Tibial artery (tissue), 4 donors: Measurements from ENCODE around the gene ACTA2.

ENCODE experiments used
- DNase-seq, 2 donors: peaks; one replicate each; pipeline ENCODE4 v3.0.0-alpha.2; 2019
- H3K27ac ChIP-seq, 2 donors: fragments of 200-600 bp; sonication (generic) in 1 of 2; 1 replicate in 1 of 2; 2 replicates in 1 of 2; pipeline ENCODE4 v1.5.1; 2018 to 2019; ENCODE audit warnings: mild to moderate bottlenecking in 1 of 2
- H3K27me3 ChIP-seq, 2 donors: fragments of 200-600 bp; sonication (generic) in 1 of 2; one replicate each; pipeline versions ENCODE4 v1.5.1 to v1.6.0; 2016 to 2019
- H3K36me3 ChIP-seq, 3 donors: fragments of 200-600 bp; sonication (generic) in 2 of 3; one replicate each; pipeline ENCODE4 v1.5.1; 2016 to 2019; ENCODE audit warnings: mild to moderate bottlenecking in 2 of 3
- H3K4me1 ChIP-seq, 4 donors: fragments of 200-600 bp; sonication (generic) in 2 of 4; 1 replicate in 3 of 4; 2 replicates in 1 of 4; pipeline ENCODE4 v1.5.1; 2016 to 2019
- H3K4me3 ChIP-seq, 2 donors: fragments of 200-600 bp; sonication (generic) in 1 of 2; 1 replicate in 1 of 2; 2 replicates in 1 of 2; pipeline ENCODE4 v1.5.1; 2018 to 2019; ENCODE audit warnings: mild to moderate bottlenecking in 2 of 2
- H3K9me3 ChIP-seq, 3 donors: fragments of 200-600 bp; sonication (generic) in 1 of 3; one replicate each; pipeline ENCODE4 v1.5.1; 2016 to 2019
- intact Hi-C: fragments of 100-400 bp; cut with DNase I; formaldehyde crosslinking; loops from one replicate; pipeline ENCODE4 v1.15.0; 2023; ENCODE audit warnings: low total_unique reads
- TF ChIP-seq, protein P1 (sequence below), 2 experiments: fragments of 200-600 bp in 1 of 2; fragments of 450-650 bp in 1 of 2; IDR thresholded peaks; one replicate each; pipeline ENCODE4 v1.5.1; 2017 to 2019; ENCODE audit warnings: antibody characterized with exemption in 2 of 2, mild to moderate bottlenecking in 1 of 2, moderate library complexity in 1 of 2

Gene ACTA2

DNA sequence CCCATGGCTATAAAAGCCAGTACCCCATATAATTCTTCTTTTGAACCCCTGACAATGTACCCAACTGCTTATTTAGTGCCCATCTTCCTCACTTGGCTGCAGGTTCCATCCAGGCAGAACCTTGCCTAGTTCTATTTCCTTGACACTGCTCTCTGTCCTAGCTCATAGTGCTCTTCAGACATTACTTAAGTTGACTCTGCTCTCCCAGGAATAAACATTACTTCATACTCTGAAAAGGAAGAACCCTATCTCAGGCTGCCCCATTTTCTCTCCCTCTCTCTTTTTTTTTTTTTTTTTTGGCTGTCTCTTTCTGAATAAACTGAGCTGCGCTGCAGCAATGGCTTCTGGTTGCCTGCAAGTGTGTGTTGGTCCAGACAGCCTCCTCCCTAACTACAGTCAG lies 21.0 kb downstream of the ACTA2 start:
- intact Hi-C loops = loop anchor here (5.0 to 10.0 kb wide), 2 partner anchors 94 to 283 kb away; no protein-coding TSS in a partner anchor
- no peak for DNase-seq
- H3K27ac ChIP-seq = peak overlapping the region; percentile 67 to 76
- no peaks in the 10 kb centered on the region for H3K27me3 ChIP-seq
- TF ChIP-seq, protein P1, sequence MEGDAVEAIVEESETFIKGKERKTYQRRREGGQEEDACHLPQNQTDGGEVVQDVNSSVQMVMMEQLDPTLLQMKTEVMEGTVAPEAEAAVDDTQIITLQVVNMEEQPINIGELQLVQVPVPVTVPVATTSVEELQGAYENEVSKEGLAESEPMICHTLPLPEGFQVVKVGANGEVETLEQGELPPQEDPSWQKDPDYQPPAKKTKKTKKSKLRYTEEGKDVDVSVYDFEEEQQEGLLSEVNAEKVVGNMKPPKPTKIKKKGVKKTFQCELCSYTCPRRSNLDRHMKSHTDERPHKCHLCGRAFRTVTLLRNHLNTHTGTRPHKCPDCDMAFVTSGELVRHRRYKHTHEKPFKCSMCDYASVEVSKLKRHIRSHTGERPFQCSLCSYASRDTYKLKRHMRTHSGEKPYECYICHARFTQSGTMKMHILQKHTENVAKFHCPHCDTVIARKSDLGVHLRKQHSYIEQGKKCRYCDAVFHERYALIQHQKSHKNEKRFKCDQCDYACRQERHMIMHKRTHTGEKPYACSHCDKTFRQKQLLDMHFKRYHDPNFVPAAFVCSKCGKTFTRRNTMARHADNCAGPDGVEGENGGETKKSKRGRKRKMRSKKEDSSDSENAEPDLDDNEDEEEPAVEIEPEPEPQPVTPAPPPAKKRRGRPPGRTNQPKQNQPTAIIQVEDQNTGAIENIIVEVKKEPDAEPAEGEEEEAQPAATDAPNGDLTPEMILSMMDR (IDR thresholded peaks at IDR 0.05) = no peak
- no peaks in the 10 kb centered on the region for H3K9me3 ChIP-seq
- H3K4me1 ChIP-seq = peaks cover 0 to 21% (median 10%) of the 10 kb centered on the region in 4 donors
- peaks cover 11 to 22% (median 16%) of the 10 kb centered on the region in 3 donors for H3K36me3 ChIP-seq
- H3K4me3 ChIP-seq = no peak overlapping the region

DNA sequence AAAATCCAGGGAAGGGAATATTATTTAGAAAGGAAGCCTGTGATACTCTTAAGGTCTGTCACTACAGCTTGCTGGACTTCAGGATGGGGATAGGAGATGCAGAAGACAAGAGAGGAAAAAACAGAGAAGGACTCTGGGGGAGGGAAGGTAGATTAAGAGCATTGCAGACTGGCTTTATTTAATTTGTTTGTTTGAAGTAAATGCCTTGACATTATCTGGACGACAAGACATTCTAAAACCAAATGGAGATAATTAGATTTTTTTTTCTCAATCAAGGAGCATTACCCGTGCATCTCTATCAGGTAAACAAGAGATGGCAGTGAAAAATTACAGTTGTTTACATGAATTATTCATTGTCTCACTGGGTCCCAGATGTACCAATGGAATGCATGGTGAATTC lies 24.3 kb downstream of the ACTA2 start:
- intact Hi-C loops = no loop called here
- Histone ChIP-seq H3K36me3 (no peaks in the 10 kb centered on the region), H3K9me3 (no peaks in the 10 kb centered on the region), H3K27ac (no peak overlapping the region), H3K27me3 (no peaks in the 10 kb centered on the region), H3K4me1 (peaks cover 0 to 19% (median 8%) of the 10 kb centered on the region in 4 donors), H3K4me3 (no peak overlapping the region)
- DNase-seq = no peak
- TF ChIP-seq, protein P1 (IDR thresholded peaks at IDR 0.05) = no peak

DNA sequence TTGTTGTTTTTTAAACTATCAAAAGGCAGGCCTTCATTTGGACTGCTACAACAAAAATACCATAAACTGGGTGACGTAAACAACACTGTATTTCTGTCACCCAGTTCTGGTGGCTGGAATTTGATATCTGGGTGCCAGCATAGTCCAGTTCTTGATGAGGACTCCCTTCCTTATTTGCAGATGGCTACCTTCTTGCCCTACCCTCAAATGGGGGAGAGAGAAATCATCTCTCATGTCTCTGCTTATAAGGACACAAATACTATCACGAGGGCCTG lies 25.2 kb downstream of the ACTA2 start:
- Histone ChIP-seq H3K9me3 (no peaks in the 10 kb centered on the region), H3K27ac (no peak overlapping the region), H3K27me3 (no peaks in the 10 kb centered on the region), H3K4me3 (no peak overlapping the region), H3K36me3 (no peaks in the 10 kb centered on the region), H3K4me1 (peaks cover 0 to 17% (median 8%) of the 10 kb centered on the region in 4 donors)
- TF ChIP-seq, protein P1 (IDR thresholded peaks at IDR 0.05) = no peak
- intact Hi-C loops = no loop called here
- no peak for DNase-seq

DNA sequence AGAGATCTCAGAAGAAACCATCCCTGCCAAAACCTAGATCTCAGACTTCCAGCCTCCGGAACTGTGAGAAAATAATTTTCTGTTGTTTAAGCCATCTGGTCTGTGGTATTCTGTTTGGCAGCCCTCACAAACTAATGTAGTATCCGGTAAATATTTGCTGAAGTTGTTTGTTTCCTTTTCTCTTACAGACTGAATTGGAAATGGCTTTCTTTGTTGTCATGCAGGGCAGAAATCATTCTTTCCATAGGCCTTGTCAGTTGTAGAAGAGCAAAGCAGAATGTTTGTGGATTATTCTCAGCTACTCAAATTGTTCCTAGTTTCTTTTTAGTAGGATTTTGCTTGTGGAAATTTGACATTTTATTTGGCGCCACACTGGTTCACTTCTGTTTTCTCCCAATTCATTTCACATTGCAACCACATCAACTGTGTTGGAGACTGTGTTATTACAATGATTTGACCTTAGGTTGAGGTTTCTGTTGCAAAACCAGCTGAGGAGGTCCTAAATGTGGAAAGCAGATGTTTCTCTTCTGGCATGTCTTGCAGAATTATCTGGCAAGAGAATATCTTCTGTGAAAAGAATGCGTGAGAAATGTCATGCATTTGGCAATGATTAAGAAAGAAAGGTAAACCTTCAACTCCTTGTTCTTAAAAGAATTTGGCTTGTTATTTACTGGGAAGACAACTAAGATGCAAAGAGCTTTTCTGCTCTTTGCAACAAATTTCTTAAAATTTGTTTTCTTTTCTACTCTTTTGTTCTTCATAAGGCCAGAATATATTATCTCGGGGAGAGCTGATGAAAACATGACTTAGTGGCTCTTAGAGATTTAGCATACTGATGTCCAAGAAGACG lies 25.8 kb downstream of the ACTA2 start:
- no peak overlapping the region for H3K4me3 ChIP-seq
- intact Hi-C loops = no loop called here
- H3K27me3 ChIP-seq = no peaks in the 10 kb centered on the region
- no peaks in the 10 kb centered on the region for H3K9me3 ChIP-seq
- TF ChIP-seq, protein P1 (IDR thresholded peaks at IDR 0.05) = no peak
- no peaks in the 10 kb centered on the region for H3K36me3 ChIP-seq
- H3K4me1 ChIP-seq = peaks cover 0 to 13% (median 5%) of the 10 kb centered on the region in 4 donors
- DNase-seq = no peak
- peak overlapping the region in 1 of 2 donors; percentile 27 for H3K27ac ChIP-seq

DNA sequence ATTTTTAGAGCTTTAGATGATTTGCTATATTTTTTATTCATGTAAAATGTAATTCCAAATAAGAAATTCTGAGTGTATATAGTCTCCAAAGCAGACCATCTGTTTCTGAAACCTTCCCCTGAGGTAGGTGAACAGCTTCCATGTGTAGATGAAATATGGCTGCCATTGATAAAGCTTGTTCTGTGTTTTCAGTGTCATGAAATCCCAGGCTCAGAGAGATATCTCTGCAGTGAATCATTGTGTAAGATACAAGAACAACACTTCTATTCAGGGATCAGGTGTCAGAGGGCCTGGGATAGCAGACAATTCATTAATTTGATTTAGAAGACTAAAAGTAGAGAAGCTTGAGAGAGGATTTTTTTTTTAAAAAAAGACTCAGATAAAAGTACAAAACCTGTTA lies 29.1 kb downstream of the ACTA2 start:
- Histone ChIP-seq H3K4me3 (no peak overlapping the region), H3K4me1 (peaks cover 0 to 21% (median 16%) of the 10 kb centered on the region in 4 donors), H3K36me3 (no peaks in the 10 kb centered on the region), H3K27me3 (no peaks in the 10 kb centered on the region), H3K9me3 (no peaks in the 10 kb centered on the region), H3K27ac (no peak overlapping the region)
- no peak for DNase-seq
- TF ChIP-seq, protein P1 (IDR thresholded peaks at IDR 0.05) = no peak
- intact Hi-C loops = no loop called here
